Type B pancreatic cell (in vitro differentiated cells): ENCODE measurements around the gene SIX5. TPM values are rescaled to one million over a fixed set of nuclear protein-coding genes. Genes with fewer than 3 reads are reported as not detected.

ENCODE experiments used
- DNase-seq: peaks from one replicate; pipeline ENCODE4 v3.0.0; 2021; ENCODE audit warnings: mixed read lengths; ENCODE audit not compliant: unreplicated experiment; ENCODE audit errors: extremely low spot score
- H3K27ac Mint-ChIP-seq: 2 replicates; pipeline ENCODE4 v1.8.0; 2021; ENCODE audit warnings: mild to moderate bottlenecking, mixed read lengths
- H3K27me3 Mint-ChIP-seq: 2 replicates; pipeline ENCODE4 v1.8.0; 2021; ENCODE audit warnings: mixed read lengths
- H3K36me3 Mint-ChIP-seq: 2 replicates; pipeline ENCODE4 v1.8.0; 2021; ENCODE audit warnings: mixed read lengths
- H3K4me1 Mint-ChIP-seq: one replicate; pipeline ENCODE4 v1.8.0; 2021; ENCODE audit warnings: mixed read lengths; ENCODE audit not compliant: unreplicated experiment
- H3K4me3 Mint-ChIP-seq: 2 replicates; pipeline ENCODE4 v1.8.0; 2021; ENCODE audit warnings: mild to moderate bottlenecking, mixed read lengths
- H3K9me3 Mint-ChIP-seq: 2 replicates; pipeline ENCODE4 v1.8.0; 2021; ENCODE audit warnings: mixed read lengths
- total RNA-seq: library from RNA; stranded (reverse); gene quantifications from 2 replicates; pipeline ENCODE4 v1.2.1, GENCODE V29; 2021; ENCODE audit warnings: low replicate concordance
- TF ChIP-seq, protein P1 (sequence below): fragments of 200-600 bp; sonication (generic); conservative IDR thresholded peaks from 2 replicates; pipeline ENCODE4 v1.5.0; 2021; ENCODE audit warnings: antibody characterized with exemption, mild to moderate bottlenecking

SIX5 gene
- total RNA-seq, 1 donor from 2014 or later: 38.0 TPM

DNA sequence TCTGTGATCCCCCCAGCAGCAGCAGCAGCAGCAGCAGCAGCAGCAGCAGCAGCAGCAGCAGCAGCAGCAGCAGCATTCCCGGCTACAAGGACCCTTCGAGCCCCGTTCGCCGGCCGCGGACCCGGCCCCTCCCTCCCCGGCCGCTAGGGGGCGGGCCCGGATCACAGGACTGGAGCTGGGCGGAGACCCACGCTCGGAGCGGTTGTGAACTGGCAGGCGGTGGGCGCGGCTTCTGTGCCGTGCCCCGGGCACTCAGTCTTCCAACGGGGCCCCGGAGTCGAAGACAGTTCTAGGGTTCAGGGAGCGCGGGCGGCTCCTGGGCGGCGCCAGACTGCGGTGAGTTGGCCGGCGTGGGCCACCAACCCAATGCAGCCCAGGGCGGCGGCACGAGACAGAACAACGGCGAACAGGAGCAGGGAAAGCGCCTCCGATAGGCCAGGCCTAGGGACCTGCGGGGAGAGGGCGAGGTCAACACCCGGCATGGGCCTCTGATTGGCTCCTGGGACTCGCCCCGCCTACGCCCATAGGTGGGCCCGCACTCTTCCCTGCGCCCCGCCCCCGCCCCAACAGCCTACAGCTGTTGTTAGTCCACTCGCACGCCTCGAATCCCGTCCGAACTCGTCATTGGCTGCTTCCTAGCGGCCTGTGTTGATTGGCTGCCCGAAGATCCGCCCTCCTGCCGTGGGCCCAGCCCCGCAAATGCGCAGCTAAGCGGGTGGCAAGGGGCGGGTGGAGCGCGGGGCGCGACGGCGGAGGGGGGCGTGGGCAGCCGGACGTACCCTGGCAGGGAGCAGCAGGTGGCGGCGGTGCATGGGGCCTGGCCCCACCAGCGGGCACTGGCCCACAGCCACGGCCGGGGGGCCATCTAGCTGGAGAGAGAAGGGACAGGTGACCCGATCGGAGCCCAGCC lies 1.4 kb upstream of the SIX5 start:
- Mint-ChIP-seq H3K27ac (peak overlapping the region; percentile 98), H3K36me3 (no peaks in the 10 kb centered on the region), H3K4me1 (peaks cover 8% of the 10 kb centered on the region), H3K4me3 (peak overlapping the region; percentile 97), H3K27me3 (no peaks in the 10 kb centered on the region), H3K9me3 (no peaks in the 10 kb centered on the region)
- TF ChIP-seq, protein P1, sequence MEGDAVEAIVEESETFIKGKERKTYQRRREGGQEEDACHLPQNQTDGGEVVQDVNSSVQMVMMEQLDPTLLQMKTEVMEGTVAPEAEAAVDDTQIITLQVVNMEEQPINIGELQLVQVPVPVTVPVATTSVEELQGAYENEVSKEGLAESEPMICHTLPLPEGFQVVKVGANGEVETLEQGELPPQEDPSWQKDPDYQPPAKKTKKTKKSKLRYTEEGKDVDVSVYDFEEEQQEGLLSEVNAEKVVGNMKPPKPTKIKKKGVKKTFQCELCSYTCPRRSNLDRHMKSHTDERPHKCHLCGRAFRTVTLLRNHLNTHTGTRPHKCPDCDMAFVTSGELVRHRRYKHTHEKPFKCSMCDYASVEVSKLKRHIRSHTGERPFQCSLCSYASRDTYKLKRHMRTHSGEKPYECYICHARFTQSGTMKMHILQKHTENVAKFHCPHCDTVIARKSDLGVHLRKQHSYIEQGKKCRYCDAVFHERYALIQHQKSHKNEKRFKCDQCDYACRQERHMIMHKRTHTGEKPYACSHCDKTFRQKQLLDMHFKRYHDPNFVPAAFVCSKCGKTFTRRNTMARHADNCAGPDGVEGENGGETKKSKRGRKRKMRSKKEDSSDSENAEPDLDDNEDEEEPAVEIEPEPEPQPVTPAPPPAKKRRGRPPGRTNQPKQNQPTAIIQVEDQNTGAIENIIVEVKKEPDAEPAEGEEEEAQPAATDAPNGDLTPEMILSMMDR: peak; percentile 99
- peak; percentile 97 for DNase-seq

DNA sequence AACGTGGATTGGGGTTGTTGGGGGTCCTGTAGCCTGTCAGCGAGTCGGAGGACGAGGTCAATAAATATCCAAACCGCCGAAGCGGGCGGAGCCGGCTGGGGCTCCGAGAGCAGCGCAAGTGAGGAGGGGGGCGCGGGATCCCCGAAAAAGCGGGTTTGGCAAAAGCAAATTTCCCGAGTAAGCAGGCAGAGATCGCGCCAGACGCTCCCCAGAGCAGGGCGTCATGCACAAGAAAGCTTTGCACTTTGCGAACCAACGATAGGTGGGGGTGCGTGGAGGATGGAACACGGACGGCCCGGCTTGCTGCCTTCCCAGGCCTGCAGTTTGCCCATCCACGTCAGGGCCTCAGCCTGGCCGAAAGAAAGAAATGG lies 754 bp upstream of the SIX5 start:
- H3K27me3 Mint-ChIP-seq: no peaks in the 10 kb centered on the region
- peak overlapping the region; percentile 98 for H3K27ac Mint-ChIP-seq
- no peaks in the 10 kb centered on the region for H3K36me3 Mint-ChIP-seq
- no peaks in the 10 kb centered on the region for H3K9me3 Mint-ChIP-seq
- TF ChIP-seq, protein P1: no peak
- DNase-seq: no peak
- H3K4me3 Mint-ChIP-seq: peak overlapping the region; percentile 97
- H3K4me1 Mint-ChIP-seq: peaks cover 11% of the 10 kb centered on the region

DNA sequence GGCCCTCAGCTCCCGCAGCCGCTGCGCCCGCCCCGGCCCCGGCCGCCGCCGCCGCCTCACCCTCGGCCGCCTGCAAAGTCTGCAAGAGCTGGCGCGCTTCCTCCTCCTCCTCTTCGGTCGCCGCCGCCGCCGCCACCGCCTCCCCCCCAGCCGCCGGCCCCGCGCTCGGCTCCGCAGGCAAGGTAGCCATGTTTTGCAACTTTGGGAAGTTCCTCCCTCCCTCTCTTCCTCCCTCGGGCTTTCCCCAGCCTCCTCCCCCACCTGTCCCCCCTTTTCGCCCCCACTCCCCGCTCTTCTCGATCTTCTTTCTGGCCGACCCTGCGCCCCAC lies 433 bp downstream of the SIX5 start:
- DNase-seq: peak; percentile 80
- peak overlapping the region; percentile 98 for H3K27ac Mint-ChIP-seq
- peak overlapping the region; percentile 97 for H3K4me3 Mint-ChIP-seq
- TF ChIP-seq, protein P1: no peak
- H3K9me3 Mint-ChIP-seq: no peaks in the 10 kb centered on the region
- H3K36me3 Mint-ChIP-seq: no peaks in the 10 kb centered on the region
- no peaks in the 10 kb centered on the region for H3K27me3 Mint-ChIP-seq
- peaks cover 15% of the 10 kb centered on the region for H3K4me1 Mint-ChIP-seq

DNA sequence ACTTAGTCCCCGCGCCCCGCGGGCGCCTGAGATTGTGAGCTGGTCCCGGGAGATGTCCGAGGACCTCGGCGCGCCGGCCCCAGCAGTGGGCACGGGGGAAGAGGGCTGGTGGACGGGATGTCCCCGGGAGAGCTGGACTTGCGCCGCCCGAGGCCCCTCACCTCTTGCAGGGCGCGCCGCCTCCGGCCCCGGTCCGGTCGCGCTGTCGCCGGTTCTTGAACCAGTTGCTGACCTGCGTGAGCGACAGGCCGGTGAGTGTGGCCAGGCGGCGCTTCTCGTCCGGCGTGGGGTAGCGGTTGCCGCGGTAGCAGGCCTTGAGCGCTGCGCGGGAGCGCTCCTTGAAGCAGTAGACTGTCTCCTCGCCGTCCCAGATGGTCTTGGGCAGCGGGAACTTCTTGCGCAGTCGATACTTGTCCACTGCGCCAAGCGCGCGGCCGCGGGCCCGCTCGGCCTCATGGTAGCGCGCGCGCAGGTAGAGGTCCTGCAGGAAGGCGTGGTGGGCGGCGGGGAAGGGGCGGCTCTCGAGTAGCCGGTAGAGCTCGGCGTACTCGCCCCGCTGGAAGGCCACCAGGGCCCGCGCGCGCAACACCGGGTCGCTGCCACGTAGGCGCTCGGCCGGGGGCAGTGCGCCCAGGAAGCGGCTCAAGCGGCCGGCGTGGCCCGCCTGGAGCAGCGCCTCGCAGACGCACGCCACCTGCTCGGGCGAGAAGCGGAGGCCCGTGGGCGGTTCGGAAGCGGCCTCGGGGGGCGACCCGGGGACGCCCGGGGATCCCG lies 984 bp downstream of the SIX5 start:
- Mint-ChIP-seq H3K4me3 (peak overlapping the region; percentile 91), H3K4me1 (peaks cover 15% of the 10 kb centered on the region), H3K36me3 (no peaks in the 10 kb centered on the region)

DNA sequence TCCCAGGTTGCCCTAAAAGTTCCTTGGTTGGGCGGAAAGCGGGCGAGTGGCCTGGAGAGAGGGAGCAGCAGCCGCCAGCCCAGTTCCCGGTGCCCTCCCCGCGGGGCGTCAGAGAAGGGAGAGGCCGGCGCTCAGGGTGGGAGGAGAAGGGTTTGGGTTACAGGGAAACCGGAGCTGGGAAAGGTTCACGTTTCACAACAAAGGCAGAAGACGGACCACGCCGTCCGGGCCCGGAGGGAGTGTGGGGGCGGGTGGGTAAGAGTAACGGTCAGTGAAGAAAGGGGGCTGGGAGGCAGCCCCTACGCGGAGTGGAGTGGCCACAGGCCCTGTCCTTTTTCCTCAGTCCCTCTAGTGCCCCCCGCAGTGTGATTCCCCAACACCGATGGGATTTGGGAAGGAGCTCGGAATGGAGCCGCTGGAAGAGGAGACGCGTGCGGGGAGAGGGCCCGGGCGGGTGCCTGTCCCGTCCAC lies 1.6 kb downstream of the SIX5 start:
- H3K9me3 Mint-ChIP-seq: no peaks in the 10 kb centered on the region
- no peaks in the 10 kb centered on the region for H3K27me3 Mint-ChIP-seq
- H3K4me3 Mint-ChIP-seq: peak overlapping the region; percentile 91
- peaks cover 15% of the 10 kb centered on the region for H3K4me1 Mint-ChIP-seq
- peak; percentile 82 for DNase-seq
- H3K27ac Mint-ChIP-seq: peak overlapping the region; percentile 84
- TF ChIP-seq, protein P1: no peak
- H3K36me3 Mint-ChIP-seq: no peaks in the 10 kb centered on the region

More for the DNA sequence above, 984 bp downstream of the SIX5 start:
- Mint-ChIP-seq H3K27ac (peak overlapping the region; percentile 84), H3K27me3 (no peaks in the 10 kb centered on the region), H3K9me3 (no peaks in the 10 kb centered on the region)
- peak; percentile 84 for DNase-seq
- TF ChIP-seq, protein P1: no peak
